ENCODE measurements around the gene MYH14. TPM values are rescaled to one million over a fixed set of nuclear protein-coding genes. Genes with fewer than 3 reads are reported as not detected.
"Not testable (repeated sequence)": the region's sequence is repeated elsewhere in the genome, so short reads cannot be mapped to it uniquely, and the experiment has no call there.

MYH14 gene
- polyA plus RNA-seq, 3 donors = 20.6 to 42.6 (median 21.9) TPM

GRCh38 chr19:50332244-50333038 is 129.0 kb downstream of the MYH14 start:
- 5 to 13% (median 8%) methylated on average over 18 to 20 of the region's 20 CpGs for WGBS, 3 donors
- no peak overlapping the region for H3K27ac ChIP-seq (ENCODE audit: low read depth, low read length)

GRCh38 chr19:50333235-50333736 is 129.9 kb downstream of the MYH14 start:
- WGBS, 3 donors = 1% methylated on average over 33 to 34 of the region's 34 CpGs
- no peak overlapping the region for H3K27ac ChIP-seq (ENCODE audit: low read depth, low read length)

GRCh38 chr19:50333737-50334617 is 130.6 kb downstream of the MYH14 start:
- WGBS, 3 donors = 10 to 13% (median 11%) methylated on average over 54 of the region's 54 CpGs
- no peak overlapping the region for H3K27ac ChIP-seq (ENCODE audit: low read depth, low read length)

GRCh38 chr19:50334741-50335421 is 131.5 kb downstream of the MYH14 start:
- H3K27ac ChIP-seq (ENCODE audit: low read depth, low read length) = no peak overlapping the region
- 93 to 94% (median 93%) methylated on average over 12 of the region's 12 CpGs for WGBS, 3 donors

GRCh38 chr19:50337031-50337430 is 133.6 kb downstream of the MYH14 start:
- WGBS, 3 donors = 80 to 88% (median 86%) methylated on average over 5 to 6 of the region's 6 CpGs

GRCh38 chr19:50340331-50340730 is 136.9 kb downstream of the MYH14 start:
- H3K27ac ChIP-seq (ENCODE audit: low read depth, low read length) = no peak overlapping the region

More at GRCh38 chr19:50337031-50337430, 133.6 kb downstream of the MYH14 start:
- not testable (repeated sequence) for H3K27ac ChIP-seq (ENCODE audit: low read depth, low read length)

GRCh38 chr19:50341091-50341564 is 137.7 kb downstream of the MYH14 start:
- WGBS, 3 donors = 74 to 88% (median 84%) methylated on average over 3 of the region's 3 CpGs
- no peak overlapping the region for H3K27ac ChIP-seq (ENCODE audit: low read depth, low read length)

GRCh38 chr19:50344661-50345318 is 141.4 kb downstream of the MYH14 start:
- WGBS, 3 donors = 67 to 85% (median 67%) methylated on average over 8 of the region's 8 CpGs

GRCh38 chr19:50347089-50347581 is 143.7 kb downstream of the MYH14 start:
- 66 to 81% (median 71%) methylated on average over 8 of the region's 8 CpGs for WGBS, 3 donors
- H3K27ac ChIP-seq (ENCODE audit: low read depth, low read length) = not testable (repeated sequence)

More at GRCh38 chr19:50344661-50345318, 141.4 kb downstream of the MYH14 start:
- no peak overlapping the region for H3K27ac ChIP-seq (ENCODE audit: low read depth, low read length)

GRCh38 chr19:50349277-50350057 is 146.0 kb downstream of the MYH14 start:
- H3K27ac ChIP-seq (ENCODE audit: low read depth, low read length) = no peak overlapping the region
- WGBS, 3 donors = 68 to 71% (median 70%) methylated on average over 22 of the region's 22 CpGs

- H3K27ac ChIP-seq (ENCODE audit: low read depth, low read length) = no peak overlapping the region
- 53 to 65% (median 62%) methylated on average over 4 of the region's 4 CpGs for WGBS, 3 donors
These were observed 148.8 kb downstream of the MYH14 start for GRCh38 chr19:50352242-50352641.

GRCh38 chr19:50353487-50353880 is 150.1 kb downstream of the MYH14 start:
- not testable (repeated sequence) for H3K27ac ChIP-seq (ENCODE audit: low read depth, low read length)
- 89 to 94% (median 91%) methylated on average over 7 of the region's 7 CpGs for WGBS, 3 donors

GRCh38 chr19:50356691-50357177 is 153.3 kb downstream of the MYH14 start:
- WGBS, 3 donors = 33 to 37% (median 35%) methylated on average over 13 of the region's 13 CpGs

GRCh38 chr19:50357178-50358100 is 154.0 kb downstream of the MYH14 start:
- 4 to 8% (median 8%) methylated on average over 54 of the region's 54 CpGs for WGBS, 3 donors

More at GRCh38 chr19:50356691-50357177, 153.3 kb downstream of the MYH14 start:
- no peak overlapping the region for H3K27ac ChIP-seq (ENCODE audit: low read depth, low read length)

GRCh38 chr19:50358483-50359327 is 155.3 kb downstream of the MYH14 start:
- WGBS, 3 donors = 30 to 33% (median 32%) methylated on average over 53 to 54 of the region's 54 CpGs
- no peak overlapping the region for H3K27ac ChIP-seq (ENCODE audit: low read depth, low read length)

More at GRCh38 chr19:50357178-50358100, 154.0 kb downstream of the MYH14 start:
- no peak overlapping the region for H3K27ac ChIP-seq (ENCODE audit: low read depth, low read length)
